T-helper 17 cell (primary cell): ENCODE results near the gene GNAZ. TPM values are rescaled to one million over a fixed set of nuclear protein-coding genes. Genes with fewer than 3 reads are reported as not detected.
"Not testable (repeated sequence)": the region's sequence is repeated elsewhere in the genome, so short reads cannot be mapped to it uniquely, and the experiment has no call there.

Experiments used
- ATAC-seq: fragments of 150-1000 bp; cut with Tn5 transposase; 2 replicates; pipeline ENCODE4 v1.10.0; 2021; ENCODE audit warnings: mild to moderate bottlenecking, moderate library complexity
- DNase-seq, 3 donors: peaks; one replicate each; pipeline versions ENCODE4 v3.0.0 to v3.0.0-alpha.2; 2020 to 2021
- H3K9me3 ChIP-seq: one replicate; pipeline ENCODE4 v1.7.0; 2013; ENCODE audit warnings: low read length, mild to moderate bottlenecking; ENCODE audit not compliant: control insufficient read depth, poor library complexity, severe bottlenecking
- H3K27ac Mint-ChIP-seq: one replicate; pipeline ENCODE4 v1.8.0; 2022; ENCODE audit warnings: mild to moderate bottlenecking, moderate library complexity, mixed read lengths
- H3K27me3 Mint-ChIP-seq: one replicate; pipeline ENCODE4 v1.8.0; 2022; ENCODE audit warnings: mixed read lengths
- H3K36me3 Mint-ChIP-seq: one replicate; pipeline ENCODE4 v1.8.0; 2022; ENCODE audit warnings: low read depth, mixed read lengths
- H3K4me1 Mint-ChIP-seq: one replicate; pipeline ENCODE4 v1.8.0; 2022; ENCODE audit warnings: mild to moderate bottlenecking, mixed read lengths
- H3K4me3 Mint-ChIP-seq: one replicate; pipeline ENCODE4 v1.8.0; 2022; ENCODE audit warnings: mild to moderate bottlenecking, moderate library complexity, mixed read lengths
- total RNA-seq, 4 donors: library from RNA in 2 of 4; stranded (reverse) in 2 of 4; gene quantifications; one replicate each; pipeline ENCODE4 v1.2.3 and lab custom pipeline; 2022 to 2026

The GNAZ gene
- total RNA-seq, result 10 to 100 TPM in 1 of 2 donors, 1 to 10 TPM in 1; 1.4 to 44.1 TPM
- 1.4 to 1.9 reads per million in 2 donors for total RNA-seq (lab: John Stamatoyannopoulos, UW)

DNA sequence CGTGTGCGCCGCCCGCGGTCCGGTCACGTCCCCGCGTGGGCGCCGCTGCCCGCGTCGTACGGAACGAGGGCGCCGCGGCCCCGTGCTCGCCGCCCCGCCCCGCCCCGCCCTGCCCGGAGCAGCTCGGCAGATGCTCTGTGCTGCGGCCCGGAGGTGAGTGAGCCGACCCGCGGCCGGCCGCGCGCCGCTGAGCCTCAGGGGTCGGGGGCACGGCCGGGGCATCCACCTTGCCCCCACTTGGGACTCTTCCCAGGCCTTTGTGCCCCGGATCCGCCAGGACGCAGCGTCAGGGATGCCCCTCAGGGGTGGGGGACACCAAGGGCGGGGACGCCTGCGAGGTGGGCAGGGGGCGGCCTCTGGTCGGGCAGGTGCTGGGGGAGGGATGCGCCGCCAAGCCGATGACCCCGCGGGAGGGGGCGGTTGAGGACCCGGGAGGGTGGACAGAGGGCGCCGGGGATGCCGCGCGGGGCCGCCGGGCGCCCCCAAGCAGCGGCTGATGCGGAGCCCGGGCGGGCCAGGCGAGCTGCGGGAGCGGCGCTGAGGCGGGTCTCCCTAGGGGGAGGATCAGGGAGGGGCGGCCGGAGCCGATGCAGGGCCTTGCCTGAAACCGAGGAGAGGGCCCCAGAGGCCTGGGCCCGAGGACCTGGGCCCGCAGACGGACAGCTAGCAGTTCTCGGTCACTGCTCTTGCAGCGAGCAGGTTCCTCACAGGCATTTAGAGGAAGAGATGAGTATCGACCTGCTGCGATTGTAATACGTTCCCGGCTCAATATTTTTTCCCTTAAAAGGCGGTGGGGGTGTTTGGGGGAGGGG is at the start of gene GNAZ:
Gene GNAZ (plus strand): TSS at position 102 of the 812 bp plus-strand sequence. CDS start 25,177 bp downstream, outside the sequence.
- H3K4me3 Mint-ChIP-seq, result peak within 1 kb of the TSS; percentile 88
- no peaks in the 10 kb centered on the region for H3K36me3 Mint-ChIP-seq
- peak within 1 kb of the TSS; percentile 57 for H3K27ac Mint-ChIP-seq
- no peaks in the 10 kb centered on the region for H3K9me3 ChIP-seq
- peaks cover 22% of the 10 kb centered on the region for H3K4me1 Mint-ChIP-seq
- ATAC-seq (peak; percentile 63), DNase-seq (no peak)
- H3K27me3 Mint-ChIP-seq, result peaks cover 15% of the 10 kb centered on the region

GRCh38 chr22:23020659-23021293 is 49.5 kb upstream of the GNAZ start:
- Mint-ChIP-seq H3K4me3 (no peak overlapping the region), H3K27ac (no peak overlapping the region), H3K4me1 (no peaks in the 10 kb centered on the region), H3K27me3 (peaks cover 19% of the 10 kb centered on the region), H3K36me3 (no peaks in the 10 kb centered on the region)
- ATAC-seq, result no peak
- no peaks in the 10 kb centered on the region for H3K9me3 ChIP-seq
- DNase-seq, result no peak

DNA sequence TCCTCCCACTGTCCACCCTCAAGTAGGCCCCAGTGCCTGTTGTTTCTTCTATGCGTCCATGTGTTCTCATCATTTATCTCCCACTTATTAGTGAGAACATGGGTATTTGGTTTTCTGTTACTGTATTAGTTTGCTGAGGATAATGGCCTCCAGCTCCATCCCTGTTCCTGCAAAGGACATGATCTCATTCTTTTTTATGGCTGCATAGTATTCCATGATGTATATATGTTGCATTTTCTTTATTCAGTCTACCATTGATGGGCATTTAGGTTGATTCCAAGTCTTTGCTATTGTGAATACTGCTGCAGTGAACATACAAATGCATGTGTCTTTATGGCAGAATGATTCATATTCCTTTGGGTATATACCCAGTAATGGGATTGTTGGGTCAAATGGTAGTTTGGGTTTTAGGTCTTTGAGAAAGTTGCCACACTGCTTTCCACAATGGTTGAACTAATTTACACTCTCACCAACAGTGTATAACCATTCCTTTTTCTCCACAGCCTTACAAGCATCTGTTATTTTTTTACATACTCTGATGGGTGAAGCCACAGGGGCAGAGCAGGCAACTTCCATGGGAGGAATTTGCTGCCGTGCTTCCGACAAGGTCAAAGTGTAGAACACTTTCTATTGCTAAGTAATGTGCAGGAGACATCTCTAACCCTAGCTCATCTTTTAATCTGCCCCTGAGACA is 48.5 kb upstream of the GNAZ start:
- ATAC-seq, H3K27ac Mint-ChIP-seq, H3K4me3 Mint-ChIP-seq, H3K36me3 Mint-ChIP-seq, H3K4me1 Mint-ChIP-seq, DNase-seq, H3K9me3 ChIP-seq: not testable (repeated sequence)
- peaks cover 13% of the 10 kb centered on the region for H3K27me3 Mint-ChIP-seq

DNA sequence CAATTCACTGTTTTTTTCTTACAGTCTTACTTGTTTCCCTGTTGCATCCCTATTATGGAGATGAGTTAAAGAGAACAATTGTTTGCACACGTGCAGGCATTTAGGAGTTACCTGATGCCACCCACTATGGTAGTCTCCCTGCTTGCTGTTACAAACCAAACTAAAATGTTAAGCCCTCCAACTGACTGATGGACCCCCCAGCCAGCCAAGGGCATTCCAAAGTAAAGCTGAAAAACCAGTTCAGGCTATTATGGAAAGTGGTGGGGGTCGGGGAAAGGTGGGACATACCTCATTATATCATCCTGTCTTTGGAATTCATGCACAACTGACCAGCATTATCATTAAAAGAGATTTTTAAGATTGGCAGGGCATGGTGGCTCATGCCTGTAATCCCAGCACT is 47.0 kb upstream of the GNAZ start:
- ATAC-seq, result no peak
- H3K4me1 Mint-ChIP-seq, result peaks cover 3% of the 10 kb centered on the region

GRCh38 chr22:23026777-23027176 is 43.5 kb upstream of the GNAZ start:
- H3K36me3 Mint-ChIP-seq, result no peaks in the 10 kb centered on the region
- peaks cover 17% of the 10 kb centered on the region for H3K27me3 Mint-ChIP-seq
- DNase-seq (no peak), ATAC-seq (no peak)
- H3K27ac Mint-ChIP-seq, result no peak overlapping the region
- no peaks in the 10 kb centered on the region for H3K9me3 ChIP-seq
- H3K4me3 Mint-ChIP-seq, result no peak overlapping the region
- H3K4me1 Mint-ChIP-seq, result peaks cover 5% of the 10 kb centered on the region

More for the DNA sequence above, 47.0 kb upstream of the GNAZ start:
- H3K4me3 Mint-ChIP-seq, result no peak overlapping the region
- H3K27ac Mint-ChIP-seq, result no peak overlapping the region
- DNase-seq, result no peak
- no peaks in the 10 kb centered on the region for H3K36me3 Mint-ChIP-seq
- H3K27me3 Mint-ChIP-seq, result peaks cover 10% of the 10 kb centered on the region
- no peaks in the 10 kb centered on the region for H3K9me3 ChIP-seq

GRCh38 chr22:23027849-23028248 is 42.5 kb upstream of the GNAZ start:
- not testable (repeated sequence) for H3K4me1 Mint-ChIP-seq, H3K4me3 Mint-ChIP-seq

GRCh38 chr22:23029521-23030228 is 40.6 kb upstream of the GNAZ start:
- H3K9me3 ChIP-seq, result no peaks in the 10 kb centered on the region
- Mint-ChIP-seq H3K27ac (no peak overlapping the region), H3K27me3 (peaks cover 38% of the 10 kb centered on the region), H3K4me1 (peaks cover 5% of the 10 kb centered on the region), H3K4me3 (no peak overlapping the region), H3K36me3 (no peaks in the 10 kb centered on the region)
- ATAC-seq (no peak), DNase-seq (no peak)

More at GRCh38 chr22:23027849-23028248, 42.5 kb upstream of the GNAZ start:
- H3K27ac Mint-ChIP-seq, ATAC-seq, DNase-seq, H3K9me3 ChIP-seq, H3K36me3 Mint-ChIP-seq: not testable (repeated sequence)
- peaks cover 25% of the 10 kb centered on the region for H3K27me3 Mint-ChIP-seq

- no peak overlapping the region for H3K27ac Mint-ChIP-seq
- ATAC-seq (no peak), DNase-seq (no peak)
- H3K36me3 Mint-ChIP-seq, result no peaks in the 10 kb centered on the region
- peaks cover 11% of the 10 kb centered on the region for H3K4me1 Mint-ChIP-seq
- peaks cover 53% of the 10 kb centered on the region for H3K27me3 Mint-ChIP-seq
- no peaks in the 10 kb centered on the region for H3K9me3 ChIP-seq
- no peak overlapping the region for H3K4me3 Mint-ChIP-seq
Measured at GRCh38 chr22:23031381-23031780, 38.9 kb upstream of the GNAZ start.

- no peaks in the 10 kb centered on the region for H3K36me3 Mint-ChIP-seq
- ATAC-seq, result no peak
- H3K4me1 Mint-ChIP-seq, result peaks cover 10% of the 10 kb centered on the region
- H3K27me3 Mint-ChIP-seq, result peaks cover 55% of the 10 kb centered on the region
- H3K4me3 Mint-ChIP-seq, result no peak overlapping the region
- no peaks in the 10 kb centered on the region for H3K9me3 ChIP-seq
- H3K27ac Mint-ChIP-seq, result no peak overlapping the region
- no peak for DNase-seq
Measured at GRCh38 chr22:23031786-23032185, 38.5 kb upstream of the GNAZ start.

GRCh38 chr22:23032658-23033057 is 37.7 kb upstream of the GNAZ start:
- Mint-ChIP-seq H3K27ac (no peak overlapping the region), H3K36me3 (no peaks in the 10 kb centered on the region), H3K27me3 (peaks cover 59% of the 10 kb centered on the region), H3K4me1 (peaks cover 8% of the 10 kb centered on the region), H3K4me3 (no peak overlapping the region)
- no peaks in the 10 kb centered on the region for H3K9me3 ChIP-seq
- no peak for ATAC-seq
- no peak for DNase-seq

DNA sequence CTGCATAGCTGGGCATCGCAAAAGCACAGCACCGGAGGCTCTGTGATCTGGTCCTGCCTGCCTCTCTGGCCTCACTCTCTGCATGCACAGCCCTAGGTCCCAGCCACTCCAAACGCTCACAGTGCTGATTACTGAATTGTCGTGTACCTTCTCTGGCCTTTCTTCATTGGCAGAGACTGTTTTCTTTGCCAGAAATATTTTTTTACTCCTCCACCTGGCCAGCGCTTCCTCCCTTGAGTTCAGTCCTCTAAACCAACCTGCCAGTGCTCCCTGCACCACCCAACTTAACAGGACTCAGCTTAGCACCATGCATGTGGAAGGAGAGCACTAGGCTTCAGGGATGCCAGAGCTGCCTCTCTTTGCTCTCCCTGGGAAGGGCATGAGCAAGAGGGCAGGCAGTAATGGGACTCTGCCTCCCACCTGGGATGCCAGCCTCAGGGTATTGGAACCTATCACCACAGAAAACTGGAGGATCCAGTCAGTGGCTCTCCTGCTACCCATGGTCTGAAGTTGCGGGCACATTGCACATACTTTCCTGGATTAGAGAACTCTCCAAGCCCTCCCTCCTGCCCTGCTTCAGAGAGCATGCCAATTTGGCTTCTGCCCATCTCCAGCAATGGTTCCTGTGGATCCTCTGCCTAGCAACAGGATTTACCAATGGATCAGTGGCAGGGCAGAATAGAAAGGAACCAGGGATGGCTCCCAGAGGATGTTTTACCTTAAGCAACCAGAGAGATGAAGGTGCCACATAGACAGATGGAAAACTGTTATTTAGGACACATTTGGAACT is 37.0 kb upstream of the GNAZ start:
- peaks cover 2% of the 10 kb centered on the region for H3K36me3 Mint-ChIP-seq
- no peak for ATAC-seq
- no peak overlapping the region for H3K4me3 Mint-ChIP-seq
- H3K9me3 ChIP-seq, result no peaks in the 10 kb centered on the region
- H3K4me1 Mint-ChIP-seq, result peaks cover 8% of the 10 kb centered on the region
- no peak overlapping the region for H3K27ac Mint-ChIP-seq
- DNase-seq, result no peak
- H3K27me3 Mint-ChIP-seq, result peaks cover 65% of the 10 kb centered on the region
